Mucosa of gallbladder (tissue), 1 donor: Measurements from ENCODE around the gene FAM186B. TPM values are rescaled to one million over a fixed set of nuclear protein-coding genes. Genes with fewer than 3 reads are reported as not detected.
"Not testable (repeated sequence)": the region's sequence is repeated elsewhere in the genome, so short reads cannot be mapped to it uniquely, and the experiment has no call there.

Experiments
- DNase-seq: peaks from one replicate; pipeline ENCODE4 v3.0.0-alpha.2; 2020; ENCODE audit warnings: low spot score
- total RNA-seq: library from RNA; stranded (reverse); gene quantifications from one replicate; pipeline ENCODE4 v1.2.1, GENCODE V29; 2021
- donor health status: DM: no; HTN: no; CAD: no.

FAM186B gene
- total RNA-seq, 1 donor from 2014 or later = 0.32 TPM

DNA sequence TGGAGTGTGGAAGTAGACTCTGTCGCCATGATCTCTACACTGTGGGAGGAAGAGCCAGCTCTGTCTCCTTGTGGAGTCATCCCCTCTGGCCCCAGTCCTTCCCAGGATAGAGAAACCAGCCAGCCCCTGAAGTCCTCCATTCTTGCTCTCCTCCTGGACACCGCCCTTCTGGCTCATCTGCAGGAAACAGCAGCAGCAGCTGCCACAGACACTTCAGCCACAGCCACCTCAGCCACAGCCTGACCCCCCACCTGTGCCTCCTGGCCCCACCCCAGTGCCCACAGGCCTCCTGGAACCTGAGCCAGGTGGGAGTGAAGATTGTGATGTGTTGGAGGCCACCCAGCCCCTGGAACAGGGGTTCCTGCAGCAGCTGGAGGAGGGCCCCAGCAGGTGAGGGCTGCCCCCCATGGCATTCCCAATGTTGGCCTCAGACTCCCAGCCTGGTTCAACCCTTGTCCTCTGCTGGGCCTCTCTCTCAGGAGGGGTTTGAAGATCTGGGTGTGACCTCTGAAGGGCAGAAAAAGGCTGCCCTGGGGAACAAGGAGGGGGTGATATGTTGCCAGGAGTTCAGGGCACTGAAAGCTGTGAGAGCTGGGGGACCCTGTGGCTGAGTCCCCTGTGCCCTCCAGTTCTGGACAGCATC, 28.4 kb upstream of the FAM186B start:
- DNase-seq = no peak

DNA sequence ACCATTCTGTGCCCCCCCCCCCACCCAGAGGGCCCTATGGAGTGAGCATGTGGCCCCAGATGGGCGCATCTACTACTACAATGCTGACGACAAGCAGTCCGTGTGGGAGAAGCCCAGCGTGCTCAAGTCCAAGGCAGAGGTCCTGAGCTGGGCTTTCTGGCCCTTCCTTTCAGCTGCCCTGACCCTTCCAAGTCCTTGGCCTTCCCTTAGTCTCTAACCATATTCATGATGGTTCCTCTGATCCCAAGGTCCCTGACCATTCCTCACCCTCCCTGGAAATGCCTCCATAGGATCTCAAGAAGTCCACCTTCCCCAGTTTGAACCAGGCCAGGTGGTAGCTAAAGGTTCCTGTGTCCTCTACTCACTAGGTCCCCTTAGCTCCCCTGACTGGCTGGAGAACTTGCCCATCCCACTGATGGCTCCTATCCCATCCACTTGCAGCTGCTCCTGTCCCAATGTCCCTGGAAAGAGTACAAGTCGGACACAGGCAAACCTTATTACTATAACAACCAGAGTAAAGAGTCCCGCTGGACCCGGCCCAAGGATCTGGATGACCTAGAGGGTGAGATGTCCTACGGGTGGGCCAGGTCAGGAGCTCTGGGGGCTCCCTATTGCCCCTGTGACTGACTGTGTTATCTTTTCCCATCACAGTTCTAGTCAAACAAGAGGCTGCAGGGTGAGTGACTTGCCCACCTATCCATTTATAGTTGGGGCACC, 27.7 kb upstream of the FAM186B start:
- no peak for DNase-seq

DNA sequence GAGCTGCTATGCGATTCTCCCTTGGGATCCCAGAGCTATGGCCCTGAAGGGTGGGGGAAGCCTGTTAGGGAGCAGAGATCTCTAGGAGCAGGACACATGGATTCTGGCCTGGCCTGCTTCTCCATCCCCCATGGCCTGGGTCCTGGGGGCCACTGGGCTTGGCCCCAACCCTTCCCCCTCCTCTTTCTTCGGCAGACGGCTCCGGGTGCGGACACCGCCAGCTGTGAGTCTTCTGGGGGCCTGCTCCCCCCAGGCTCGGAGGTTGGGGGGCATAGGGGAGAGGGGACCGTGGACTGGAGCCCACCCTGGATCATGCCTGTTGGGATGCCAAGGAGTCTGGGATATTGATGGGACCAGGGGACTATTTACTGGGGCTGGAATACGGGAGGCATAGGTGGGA, 27.0 kb upstream of the FAM186B start:
- DNase-seq = no peak

DNA sequence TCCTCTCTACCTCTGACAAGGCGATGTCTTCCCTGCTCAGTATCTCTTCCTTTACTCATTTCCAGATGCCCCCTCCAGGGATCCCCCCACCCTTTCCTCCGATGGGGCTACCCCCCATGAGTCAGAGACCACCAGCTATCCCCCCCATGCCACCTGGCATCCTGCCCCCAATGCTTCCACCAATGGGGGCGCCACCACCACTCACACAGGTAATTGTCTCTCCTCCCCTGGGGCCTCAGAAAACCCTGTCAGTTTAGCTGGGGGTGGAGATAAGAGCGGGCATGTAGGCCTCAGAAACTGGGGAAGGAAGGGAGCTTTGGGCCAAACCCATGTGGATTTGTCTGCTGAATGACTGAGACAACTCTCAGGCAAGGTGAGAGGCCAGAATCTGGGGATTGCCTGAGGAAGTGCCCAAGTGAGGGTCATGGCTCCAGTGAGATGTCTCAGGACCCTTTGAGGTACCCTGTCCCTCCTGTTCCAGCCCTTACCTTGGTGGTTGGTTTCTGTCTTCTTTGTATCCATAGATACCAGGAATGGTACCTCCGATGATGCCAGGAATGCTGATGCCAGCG, 26.0 kb upstream of the FAM186B start:
- DNase-seq = no peak

DNA sequence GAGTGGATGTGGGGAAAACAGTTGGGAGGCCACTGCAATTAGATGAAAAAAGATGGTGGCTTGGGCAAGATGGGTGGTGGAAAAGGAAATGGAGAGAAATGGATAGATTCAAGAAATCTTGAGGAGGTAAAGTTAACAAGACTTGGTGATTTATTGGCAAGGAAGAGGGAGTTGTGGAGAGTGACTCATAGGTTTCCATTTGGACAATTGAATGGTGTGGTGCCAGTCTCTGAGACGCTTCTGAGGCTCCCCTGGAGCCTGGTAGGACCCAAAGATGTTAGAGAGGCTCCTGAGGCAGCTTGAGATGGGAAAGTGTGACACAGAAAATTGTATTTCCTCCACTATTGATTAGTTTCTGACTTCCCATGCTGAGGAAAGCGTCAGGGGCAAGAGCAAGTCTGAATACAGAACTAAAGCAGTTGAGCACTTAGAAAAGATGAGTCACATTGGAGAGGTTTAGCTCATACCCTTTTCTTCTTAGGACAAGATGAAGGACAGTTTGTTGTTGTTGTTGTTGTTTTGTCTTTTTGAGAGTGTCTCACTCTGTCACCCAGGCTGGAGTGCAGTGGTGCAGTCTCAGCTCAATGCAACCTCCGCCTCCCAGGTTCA, 22.4 kb upstream of the FAM186B start:
- no peak for DNase-seq

DNA sequence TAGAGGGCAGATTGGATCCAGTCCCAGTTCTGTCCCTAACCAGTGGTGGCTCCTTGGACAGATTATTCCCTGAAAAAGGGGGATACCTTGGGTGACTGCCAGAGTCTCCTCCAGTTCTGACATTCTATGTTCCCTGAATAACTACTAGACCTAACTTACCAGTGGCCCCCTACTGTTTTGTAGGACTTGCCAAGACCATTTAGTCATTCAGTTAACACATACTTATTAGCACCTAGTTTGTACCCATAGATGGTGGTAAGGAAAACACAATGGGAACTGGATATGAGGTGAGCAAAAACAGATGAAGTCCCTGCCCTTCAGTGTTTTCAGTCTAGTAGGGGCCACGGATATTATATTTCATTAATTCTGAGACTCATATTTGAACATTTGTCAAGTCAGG, 21.4 kb upstream of the FAM186B start:
- DNase-seq = no peak

DNA sequence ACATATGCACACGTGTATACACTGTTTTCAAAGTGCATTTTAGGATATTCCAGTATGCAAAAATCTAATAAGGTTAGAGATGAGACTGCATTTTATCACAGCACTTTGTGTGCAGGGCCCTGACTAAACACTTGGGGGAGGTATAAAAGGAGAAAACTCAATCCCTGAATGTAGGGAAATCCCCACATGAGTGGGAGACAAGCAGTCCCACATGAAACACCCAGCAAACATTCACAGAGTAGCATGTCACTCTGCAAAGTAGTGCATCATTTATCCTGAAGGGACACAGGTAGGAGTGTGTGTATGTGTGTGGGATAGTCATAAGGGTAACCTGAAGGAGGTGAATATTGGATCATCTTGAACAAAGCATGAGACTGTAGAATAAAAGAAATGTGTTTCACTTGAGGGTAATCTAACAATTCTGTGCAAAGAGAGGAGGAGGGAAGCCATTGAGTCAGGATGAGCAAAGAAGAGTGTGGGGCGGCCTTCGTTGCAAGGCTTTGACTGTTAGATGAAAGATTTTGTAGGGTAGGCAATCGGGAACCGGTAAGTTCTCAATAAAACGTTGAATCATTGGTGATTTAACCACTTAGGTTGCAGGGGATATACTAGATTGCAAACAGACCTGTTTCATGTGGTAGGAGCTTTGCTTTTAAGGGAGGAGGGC, 20.9 kb upstream of the FAM186B start:
- no peak for DNase-seq

DNA sequence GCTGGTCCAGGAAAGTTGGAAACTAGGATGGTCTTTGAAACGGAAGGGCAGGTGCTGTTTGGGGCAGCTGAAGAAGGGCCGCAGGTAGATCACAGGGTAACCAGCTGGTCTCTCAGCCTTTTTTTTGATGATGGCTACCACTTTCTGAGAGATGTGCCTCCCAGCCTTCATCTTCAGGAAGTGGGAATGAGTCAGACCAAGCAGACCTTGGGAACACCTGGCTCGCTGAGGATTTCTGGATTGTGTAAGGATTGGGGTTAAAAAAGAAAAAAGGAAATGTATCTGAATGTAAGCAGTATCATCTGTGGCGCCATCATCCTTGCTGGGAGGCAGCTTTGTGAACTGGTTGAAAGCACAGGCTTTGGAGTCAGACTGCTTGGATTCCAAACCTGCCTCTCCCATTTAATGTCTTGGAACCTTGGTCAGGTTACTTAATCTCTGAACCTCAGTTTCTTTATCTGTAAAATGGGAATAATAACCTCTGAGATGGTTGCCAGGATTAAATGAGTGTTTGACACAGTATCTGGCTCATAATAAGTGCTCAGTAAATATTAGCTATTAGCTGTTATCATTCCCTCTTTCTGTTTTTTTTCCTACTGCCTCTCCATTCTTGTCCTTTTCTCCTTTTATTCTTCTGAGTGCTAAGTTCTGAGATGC, 19.6 kb upstream of the FAM186B start:
- DNase-seq = no peak

DNA sequence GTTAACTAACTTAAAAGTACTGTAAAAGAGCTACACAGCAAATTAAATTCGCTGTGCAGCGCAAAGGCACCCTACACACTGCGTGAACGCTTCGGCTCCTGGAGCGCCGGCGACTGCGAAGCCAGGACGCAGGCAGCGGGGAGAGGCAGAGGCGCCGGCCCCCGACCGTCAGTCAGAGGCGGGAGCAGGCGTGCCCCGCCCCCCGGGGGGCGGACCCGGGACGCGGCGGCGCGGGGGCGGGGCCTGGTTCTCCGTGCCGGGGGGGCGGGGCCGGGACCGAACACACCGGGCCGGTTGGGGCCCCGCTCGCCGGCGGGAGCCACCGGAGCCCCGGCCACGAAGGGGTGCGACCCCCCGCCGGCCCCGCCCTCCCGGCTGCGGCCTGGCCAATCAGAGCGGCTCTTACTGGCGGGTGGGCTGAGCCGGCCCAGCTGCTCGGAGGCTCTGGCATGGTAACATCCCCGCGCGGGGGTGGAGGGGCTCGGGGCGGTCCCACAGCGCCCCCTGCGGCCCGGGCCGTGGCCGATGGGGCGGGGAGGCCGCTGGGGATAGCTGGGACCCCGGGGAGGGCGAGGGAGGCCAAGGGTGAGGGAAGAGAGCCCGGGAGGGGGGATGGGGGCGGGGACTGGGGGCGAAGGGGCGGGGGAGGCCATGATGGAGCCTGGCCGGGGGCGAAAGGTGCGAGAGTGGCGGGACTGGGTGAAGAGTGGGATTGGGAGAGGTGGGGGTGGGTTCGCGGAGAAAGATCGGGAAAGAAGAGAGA, 17.9 kb upstream of the FAM186B start, which contains the start of gene PRPF40B:
TSS of gene PRPF40B (plus strand) at position 420 of the 763 bp plus-strand sequence. CDS start at position 450, 30 bp downstream.
- DNase-seq = peak; percentile 85

DNA sequence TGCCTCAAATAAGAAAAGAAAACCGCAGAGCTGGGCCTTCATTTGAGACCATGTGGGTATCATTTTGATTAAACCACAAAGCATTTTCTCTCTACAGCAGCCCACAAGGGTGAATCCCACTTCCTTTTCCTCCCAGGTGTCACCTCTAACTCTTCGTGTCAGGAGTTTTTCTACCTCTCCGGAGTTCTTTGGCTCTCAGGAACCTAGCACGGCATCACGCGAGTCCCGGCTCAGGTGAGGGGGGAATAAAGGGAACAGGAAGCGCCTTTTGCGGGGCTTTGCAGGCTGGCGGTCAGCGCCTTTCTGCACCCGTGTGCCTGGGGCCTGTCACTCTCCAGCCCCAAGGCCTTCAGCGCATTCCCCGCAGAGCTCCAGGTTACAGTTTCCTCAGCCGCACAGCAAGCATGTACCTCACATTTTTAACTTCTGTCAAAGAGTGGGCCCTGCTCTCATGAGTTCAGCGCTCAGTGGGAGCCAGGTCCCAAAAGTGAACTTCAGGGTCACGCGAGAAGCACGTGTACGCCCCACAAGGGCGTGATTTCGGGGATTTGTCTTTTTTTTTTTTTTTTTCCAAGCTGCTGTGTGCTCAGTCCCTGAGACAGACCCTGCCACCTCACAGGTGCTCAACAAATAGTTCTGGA, 17.2 kb upstream of the FAM186B start:
- DNase-seq = peak; percentile 28

DNA sequence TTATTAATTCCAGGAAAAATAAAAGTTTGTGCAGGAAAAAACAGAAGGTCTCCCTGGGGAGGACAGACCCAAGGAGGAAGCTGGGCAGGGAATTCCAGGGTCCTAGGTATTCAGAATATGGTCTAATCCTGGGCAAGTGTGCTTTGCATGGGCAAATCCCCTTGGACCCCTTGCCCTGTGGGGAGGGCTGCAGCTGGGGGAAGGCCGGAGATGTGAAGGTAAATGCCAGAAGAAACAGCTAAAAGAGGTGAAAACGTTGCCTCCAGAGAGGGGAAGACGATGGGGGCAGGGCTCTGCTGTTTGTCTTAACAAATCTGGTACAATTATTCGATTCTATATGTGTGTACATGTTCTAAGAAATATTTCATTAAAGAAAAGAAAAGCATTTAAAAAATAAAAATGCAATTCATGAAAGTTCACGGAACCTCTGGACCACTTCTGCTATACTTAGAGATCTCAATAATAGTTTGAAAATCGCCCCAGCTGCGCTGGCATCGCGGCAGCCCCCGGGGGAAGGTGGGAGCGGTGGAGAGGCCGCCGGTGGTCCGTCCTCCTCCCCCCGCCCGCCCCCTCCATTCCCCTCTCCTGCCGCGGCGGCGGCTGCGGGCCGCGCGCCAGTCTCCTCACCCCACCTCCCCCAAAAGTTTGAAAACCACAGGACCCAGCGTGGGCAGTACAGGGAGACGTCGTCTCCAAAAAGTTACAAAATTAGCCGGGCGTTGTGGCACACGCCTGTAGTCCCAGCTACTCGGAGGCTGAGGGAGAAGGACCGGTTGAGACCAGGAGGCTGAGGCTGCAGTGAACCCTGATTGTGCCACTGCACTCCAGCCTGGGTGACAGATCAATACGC, 16.4 kb upstream of the FAM186B start:
- no peak for DNase-seq

DNA sequence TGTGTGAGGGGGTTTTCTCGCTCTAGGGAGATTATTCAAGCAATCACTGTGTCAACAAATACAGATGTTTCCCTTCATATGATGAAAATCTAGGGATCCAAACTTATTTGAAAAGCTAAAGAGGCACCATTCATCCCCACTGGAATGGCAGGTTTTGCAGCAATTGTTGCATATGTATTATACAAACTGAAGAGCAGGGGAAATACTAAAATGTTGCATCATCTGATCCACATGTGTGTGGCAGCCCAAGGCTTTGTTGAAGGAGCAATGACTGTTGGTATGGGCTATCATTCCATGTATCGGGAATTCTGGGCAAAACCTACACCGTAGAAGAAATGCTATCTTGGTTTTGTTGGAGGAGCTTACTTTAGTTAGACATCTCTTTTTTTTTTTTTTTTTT, 13.8 kb upstream of the FAM186B start:
- DNase-seq = no peak

DNA sequence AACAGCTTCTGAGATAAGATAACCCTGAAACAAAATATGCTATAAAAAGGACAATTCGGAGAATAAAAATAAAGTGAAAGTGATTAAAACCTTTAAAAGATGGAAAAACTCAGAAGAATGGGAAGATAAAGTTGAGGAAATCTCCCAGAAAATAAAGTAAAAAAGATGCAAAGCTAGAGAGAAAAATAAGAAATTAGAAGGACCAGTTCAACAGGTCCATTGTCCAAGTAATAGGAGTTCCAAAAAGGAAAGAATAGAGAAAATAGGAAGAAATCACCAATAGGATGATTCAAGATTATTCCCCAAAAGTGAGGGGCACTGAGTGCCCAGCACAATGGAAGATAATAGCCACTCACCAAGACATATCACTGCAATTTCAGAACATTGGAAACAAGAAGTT, 13.1 kb upstream of the FAM186B start:
- DNase-seq = no peak

DNA sequence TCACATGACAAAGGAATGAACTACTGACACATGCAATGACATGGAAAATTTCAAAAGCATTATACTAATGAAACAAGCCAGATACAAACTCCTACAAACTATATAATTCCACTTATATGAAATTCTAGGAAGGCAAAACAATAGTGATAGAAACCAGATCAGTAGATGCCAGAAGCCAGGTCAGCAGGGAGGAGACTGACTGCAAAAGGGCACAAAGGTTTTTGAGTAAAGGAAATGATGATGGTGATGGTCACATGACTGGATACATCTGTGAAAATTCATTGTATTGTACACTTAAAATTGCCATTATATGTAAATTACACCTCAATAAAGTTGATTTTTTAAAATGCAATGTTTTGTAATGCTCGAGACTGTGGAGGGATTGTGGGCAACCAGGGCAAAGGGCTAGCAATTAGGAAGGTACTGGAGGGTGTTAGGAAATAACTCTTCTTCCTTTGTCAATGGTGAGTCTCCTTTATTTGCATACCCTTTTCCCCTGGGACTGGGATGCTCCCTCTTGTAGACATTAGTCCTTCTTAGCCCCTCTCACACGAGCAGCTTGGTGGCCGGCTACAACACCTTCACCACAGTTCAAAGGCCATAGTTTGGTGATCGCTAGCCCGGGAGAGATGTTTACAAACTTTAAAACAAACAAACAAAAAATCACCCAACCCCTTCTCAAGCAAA, 11.2 kb upstream of the FAM186B start:
- no peak for DNase-seq

DNA sequence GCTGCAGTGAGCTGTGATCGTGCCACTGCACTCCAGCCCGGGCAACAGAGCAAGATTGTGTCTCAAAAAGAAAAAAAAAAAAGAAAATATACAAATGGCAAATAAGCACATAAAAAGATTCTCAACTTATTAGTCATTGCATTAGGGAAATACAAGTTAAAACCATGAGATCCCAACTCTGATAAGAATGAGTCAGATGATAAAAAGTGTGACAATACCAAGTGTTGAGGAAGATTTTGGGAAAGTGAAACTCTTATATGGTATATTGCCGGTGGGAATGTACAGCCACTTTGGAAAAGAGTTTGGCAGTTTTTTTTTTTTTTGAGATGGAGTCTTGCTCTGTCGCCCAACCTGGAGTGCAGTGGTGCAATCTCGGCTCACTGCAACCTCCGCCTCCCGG, 10.3 kb upstream of the FAM186B start:
- DNase-seq = no peak

DNA sequence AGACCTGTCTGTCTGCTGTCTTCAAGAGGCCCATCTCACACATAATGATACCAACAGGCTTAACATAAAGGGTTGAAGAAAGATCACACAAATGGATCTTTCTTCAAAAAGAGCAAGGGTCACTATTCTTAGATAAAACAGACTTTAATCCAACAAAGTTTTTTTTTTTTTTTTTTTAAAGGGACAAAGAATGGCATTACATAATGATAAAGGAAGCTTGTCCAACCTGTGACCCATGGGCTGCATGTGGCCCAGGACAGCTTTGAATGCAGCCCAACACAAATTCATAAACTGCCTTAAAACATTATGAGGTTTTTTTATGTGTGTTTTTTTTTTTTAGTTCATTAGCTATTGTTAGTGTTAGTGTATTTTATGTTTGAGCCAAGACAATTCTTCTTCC, 6.8 kb upstream of the FAM186B start:
- no peak for DNase-seq

DNA sequence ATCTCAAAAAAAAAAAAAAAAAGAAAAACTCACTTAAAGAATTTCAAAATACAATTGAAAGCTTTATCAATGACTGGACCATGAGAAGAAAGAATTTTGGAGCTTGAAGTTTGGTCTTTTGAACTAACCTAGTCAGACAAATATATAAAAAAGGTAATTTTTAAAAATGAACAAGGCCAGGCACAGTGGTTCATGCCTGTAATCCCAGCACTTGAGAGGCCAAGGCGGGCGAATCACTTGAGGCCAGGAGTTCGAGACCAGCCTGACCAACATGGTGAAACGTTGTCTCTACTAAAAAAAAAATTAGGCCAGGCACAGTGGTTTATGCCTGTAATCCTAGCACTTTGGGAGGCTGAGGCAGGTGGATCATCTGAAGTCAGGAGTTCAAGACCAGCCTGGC, 5.3 kb upstream of the FAM186B start:
- not testable (repeated sequence) for DNase-seq

DNA sequence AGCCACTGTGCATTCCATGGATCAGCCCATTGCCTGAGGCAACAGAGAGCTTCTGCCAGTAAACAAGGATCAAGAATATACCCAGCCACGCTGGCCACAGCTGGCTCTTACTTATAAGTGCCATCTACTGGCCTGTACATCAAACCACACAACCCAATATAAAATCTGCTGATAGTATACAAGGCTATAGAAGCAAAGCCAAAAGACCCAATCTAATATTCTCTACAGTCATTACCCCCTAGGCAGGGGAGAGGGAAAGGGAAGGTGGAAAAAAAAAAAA, 4.4 kb upstream of the FAM186B start:
- DNase-seq = no peak
